ENCODE results near the gene TSPAN18.

DNA sequence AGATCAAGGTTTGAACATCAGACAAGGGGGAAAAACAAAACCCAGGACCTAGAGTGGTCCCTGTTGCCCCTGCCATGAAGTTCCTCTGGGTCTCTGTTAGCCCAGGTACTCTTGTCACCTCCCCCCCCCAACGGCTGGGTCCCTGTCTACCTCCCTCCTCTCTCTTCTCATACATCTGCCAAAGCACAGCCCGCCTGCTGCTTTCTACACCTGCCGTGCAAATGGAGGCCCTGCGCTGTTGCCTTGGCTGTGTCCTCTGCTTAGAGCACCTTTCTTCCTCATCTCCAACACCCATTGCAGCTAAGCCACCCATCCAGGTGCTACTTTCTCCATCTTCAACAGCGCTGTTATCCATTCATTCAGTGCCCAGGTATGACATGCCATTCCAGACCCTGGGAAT, 124.7 kb downstream of the TSPAN18 start:
- TF ChIP-seq, protein P1, sequence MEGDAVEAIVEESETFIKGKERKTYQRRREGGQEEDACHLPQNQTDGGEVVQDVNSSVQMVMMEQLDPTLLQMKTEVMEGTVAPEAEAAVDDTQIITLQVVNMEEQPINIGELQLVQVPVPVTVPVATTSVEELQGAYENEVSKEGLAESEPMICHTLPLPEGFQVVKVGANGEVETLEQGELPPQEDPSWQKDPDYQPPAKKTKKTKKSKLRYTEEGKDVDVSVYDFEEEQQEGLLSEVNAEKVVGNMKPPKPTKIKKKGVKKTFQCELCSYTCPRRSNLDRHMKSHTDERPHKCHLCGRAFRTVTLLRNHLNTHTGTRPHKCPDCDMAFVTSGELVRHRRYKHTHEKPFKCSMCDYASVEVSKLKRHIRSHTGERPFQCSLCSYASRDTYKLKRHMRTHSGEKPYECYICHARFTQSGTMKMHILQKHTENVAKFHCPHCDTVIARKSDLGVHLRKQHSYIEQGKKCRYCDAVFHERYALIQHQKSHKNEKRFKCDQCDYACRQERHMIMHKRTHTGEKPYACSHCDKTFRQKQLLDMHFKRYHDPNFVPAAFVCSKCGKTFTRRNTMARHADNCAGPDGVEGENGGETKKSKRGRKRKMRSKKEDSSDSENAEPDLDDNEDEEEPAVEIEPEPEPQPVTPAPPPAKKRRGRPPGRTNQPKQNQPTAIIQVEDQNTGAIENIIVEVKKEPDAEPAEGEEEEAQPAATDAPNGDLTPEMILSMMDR (conservative IDR thresholded peaks at IDR 0.05; ENCODE audit: low read length) = no peak
- no peak for TF ChIP-seq EZH2phosphoT487 (IDR thresholded peaks at IDR 0.05; ENCODE audit: borderline replicate concordance, low read depth, low read length)
